Activated CD8-positive, alpha-beta T cell treated with anti-CD3 and anti-CD28 coated beads for 36 hours (primary cell): ENCODE data around the gene DPF3. TPM values are rescaled to one million over a fixed set of nuclear protein-coding genes. Genes with fewer than 3 reads are reported as not detected.

Experiments used
- ATAC-seq: fragments of 200-7000 bp; cut with Tn5 transposase; one replicate; pipeline ENCODE4 v1.10.0; 2021; ENCODE audit warnings: mild to moderate bottlenecking, moderate library complexity
- CTCF ChIA-PET: fragments of 350-600 bp; sonication (Branson Sonifier 250); formaldehyde crosslinking; loops from one replicate; lab custom pipeline; 2021; ENCODE audit warnings: antibody characterized with exemption; lab: Charles Lee
- POLR2A ChIA-PET: fragments of 350-600 bp; sonication (Branson Sonifier 250); formaldehyde crosslinking; loops from one replicate; lab custom pipeline; 2021; ENCODE audit warnings: antibody characterized with exemption; lab: Charles Lee
- DNase-seq: peaks from one replicate; pipeline ENCODE4 v3.0.0-alpha.2; 2020
- H3K27ac Mint-ChIP-seq: one replicate; pipeline ENCODE4 v1.8.0; 2021; ENCODE audit warnings: mild to moderate bottlenecking, mixed read lengths
- H3K27me3 Mint-ChIP-seq: one replicate; pipeline ENCODE4 v1.8.0; 2021; ENCODE audit warnings: mixed read lengths
- H3K36me3 Mint-ChIP-seq: one replicate; pipeline ENCODE4 v1.8.0; 2021; ENCODE audit warnings: low read depth, mixed read lengths
- H3K4me1 Mint-ChIP-seq: one replicate; pipeline ENCODE4 v1.8.0; 2021; ENCODE audit warnings: low read depth, mixed read lengths
- H3K4me3 Mint-ChIP-seq: one replicate; pipeline ENCODE4 v1.8.0; 2021; ENCODE audit warnings: mild to moderate bottlenecking, moderate library complexity, mixed read lengths
- H3K9me3 Mint-ChIP-seq: one replicate; pipeline ENCODE4 v1.8.0; 2021; ENCODE audit warnings: mixed read lengths
- intact Hi-C: fragments of 100-400 bp; cut with micrococcal nuclease; formaldehyde crosslinking; loops from one replicate; pipeline ENCODE4 v1.10.0; 2022
- total RNA-seq, 2 experiments: library from RNA; stranded (reverse); gene quantifications; one replicate each; pipeline ENCODE4 v1.2.3, GENCODE V29; 2021
- TF ChIP-seq, protein P1 (sequence below): fragments of 200-600 bp; IDR thresholded peaks from one replicate; pipeline ENCODE4 v1.8.0; 2022; ENCODE audit warnings: antibody characterized with exemption, mild to moderate bottlenecking

Gene DPF3
- total RNA-seq, 2 experiments from 2014 or later = 0.13 to 0.54 TPM

DNA sequence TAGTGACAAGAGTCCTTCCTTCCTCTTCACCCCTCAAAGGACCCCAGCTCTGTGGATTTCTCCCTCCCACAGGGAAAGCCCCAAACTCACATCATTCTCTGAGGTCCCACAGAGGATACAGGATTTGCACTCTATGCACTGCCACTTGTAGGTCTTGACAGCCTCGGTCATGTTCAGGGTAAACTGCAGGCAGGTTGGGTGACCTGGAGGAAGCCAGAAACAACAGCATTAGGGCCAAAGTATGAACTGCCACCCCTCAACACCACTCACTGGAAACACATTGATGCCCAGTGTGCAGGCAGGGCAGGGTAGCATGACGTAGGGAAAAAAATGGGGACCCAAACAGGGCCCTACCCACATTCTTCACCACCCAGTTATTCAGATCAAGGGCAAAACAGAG, 264.4 kb downstream of the DPF3 start:
- ATAC-seq = no peak
- H3K36me3 Mint-ChIP-seq = no peaks in the 10 kb centered on the region
- intact Hi-C loops = no loop called here

DNA sequence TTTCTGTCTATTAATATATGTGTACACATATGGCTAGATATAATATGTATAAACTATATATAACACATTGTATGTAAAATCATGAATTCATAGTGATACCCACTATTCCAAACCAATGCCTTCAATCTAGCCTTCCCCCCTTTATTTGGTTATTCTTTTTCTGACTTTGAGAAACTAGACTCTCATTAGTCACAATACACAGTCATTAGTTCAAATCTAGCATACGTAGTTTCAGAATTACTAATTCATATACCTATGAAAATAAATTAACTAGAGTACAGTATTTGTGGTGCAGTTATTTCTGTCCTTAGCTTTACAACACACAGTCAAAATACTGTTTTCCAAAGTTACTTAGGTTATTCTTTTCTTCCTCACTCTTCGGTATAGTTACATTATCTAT, 268.2 kb downstream of the DPF3 start:
- TF ChIP-seq, protein P1, sequence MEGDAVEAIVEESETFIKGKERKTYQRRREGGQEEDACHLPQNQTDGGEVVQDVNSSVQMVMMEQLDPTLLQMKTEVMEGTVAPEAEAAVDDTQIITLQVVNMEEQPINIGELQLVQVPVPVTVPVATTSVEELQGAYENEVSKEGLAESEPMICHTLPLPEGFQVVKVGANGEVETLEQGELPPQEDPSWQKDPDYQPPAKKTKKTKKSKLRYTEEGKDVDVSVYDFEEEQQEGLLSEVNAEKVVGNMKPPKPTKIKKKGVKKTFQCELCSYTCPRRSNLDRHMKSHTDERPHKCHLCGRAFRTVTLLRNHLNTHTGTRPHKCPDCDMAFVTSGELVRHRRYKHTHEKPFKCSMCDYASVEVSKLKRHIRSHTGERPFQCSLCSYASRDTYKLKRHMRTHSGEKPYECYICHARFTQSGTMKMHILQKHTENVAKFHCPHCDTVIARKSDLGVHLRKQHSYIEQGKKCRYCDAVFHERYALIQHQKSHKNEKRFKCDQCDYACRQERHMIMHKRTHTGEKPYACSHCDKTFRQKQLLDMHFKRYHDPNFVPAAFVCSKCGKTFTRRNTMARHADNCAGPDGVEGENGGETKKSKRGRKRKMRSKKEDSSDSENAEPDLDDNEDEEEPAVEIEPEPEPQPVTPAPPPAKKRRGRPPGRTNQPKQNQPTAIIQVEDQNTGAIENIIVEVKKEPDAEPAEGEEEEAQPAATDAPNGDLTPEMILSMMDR = no peak
- Mint-ChIP-seq H3K9me3 (peaks cover 9% of the 10 kb centered on the region), H3K27ac (no peak overlapping the region), H3K4me3 (no peak overlapping the region), H3K36me3 (no peaks in the 10 kb centered on the region), H3K27me3 (peaks cover under 1% of the 10 kb centered on the region), H3K4me1 (no peaks in the 10 kb centered on the region)
- intact Hi-C loops = no loop called here
- ATAC-seq (no peak), DNase-seq (no peak)
- POLR2A ChIA-PET = no interaction called here
- CTCF ChIA-PET = no interaction called here

More for the DNA sequence above, 264.4 kb downstream of the DPF3 start:
- H3K27ac Mint-ChIP-seq = no peak overlapping the region
- DNase-seq = no peak
- H3K4me1 Mint-ChIP-seq = no peaks in the 10 kb centered on the region
- TF ChIP-seq, protein P1 = no peak
- ChIA-PET POLR2A (no interaction called here), CTCF (interaction anchor here (1.0 kb wide), 1 partner anchor 8 kb away, joined by 3 read pairs; no protein-coding TSS in a partner anchor)
- no peak overlapping the region for H3K4me3 Mint-ChIP-seq
- H3K27me3 Mint-ChIP-seq = peaks cover 5% of the 10 kb centered on the region
- peaks cover 4% of the 10 kb centered on the region for H3K9me3 Mint-ChIP-seq

DNA sequence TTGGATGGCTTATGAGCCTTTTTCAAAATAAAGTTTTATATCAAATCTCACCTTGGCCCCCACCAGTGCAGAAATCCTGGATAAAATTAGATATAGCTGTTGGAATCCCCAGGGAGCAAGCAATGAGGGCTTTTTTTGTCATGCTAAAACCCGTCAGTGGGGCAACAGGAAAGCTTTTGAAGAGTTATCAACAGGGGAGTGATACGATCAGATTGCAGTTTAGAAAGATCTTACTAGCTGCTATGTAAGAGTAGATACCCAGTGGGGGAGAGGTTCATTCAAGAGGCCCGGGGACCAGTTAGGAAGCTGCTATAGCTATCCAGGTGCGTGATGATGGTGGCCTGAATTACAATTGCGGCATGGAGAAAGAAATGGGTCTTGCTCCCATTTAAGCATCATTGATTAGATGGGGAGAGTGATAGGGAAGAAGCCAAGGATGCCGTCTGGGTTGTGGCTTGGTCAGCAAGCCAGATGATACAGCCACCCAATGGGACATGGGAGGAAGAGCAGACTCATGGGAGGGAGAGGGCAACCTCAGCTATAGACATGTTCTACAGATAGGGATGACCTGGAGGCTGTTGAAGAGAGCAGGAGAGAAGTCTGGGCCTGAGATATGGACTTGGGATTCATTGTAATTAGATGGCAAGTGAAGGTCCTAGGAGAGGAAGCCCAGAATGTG, 272.4 kb downstream of the DPF3 start:
- ChIA-PET CTCF (no interaction called here), POLR2A (no interaction called here)
- no peak overlapping the region for H3K4me3 Mint-ChIP-seq
- ATAC-seq (no peak), DNase-seq (no peak)
- peaks cover 1% of the 10 kb centered on the region for H3K27me3 Mint-ChIP-seq
- intact Hi-C loops = no loop called here
- no peak overlapping the region for H3K27ac Mint-ChIP-seq
- no peaks in the 10 kb centered on the region for H3K36me3 Mint-ChIP-seq
- H3K9me3 Mint-ChIP-seq = peaks cover 7% of the 10 kb centered on the region
- no peaks in the 10 kb centered on the region for H3K4me1 Mint-ChIP-seq
- TF ChIP-seq, protein P1 = no peak

DNA sequence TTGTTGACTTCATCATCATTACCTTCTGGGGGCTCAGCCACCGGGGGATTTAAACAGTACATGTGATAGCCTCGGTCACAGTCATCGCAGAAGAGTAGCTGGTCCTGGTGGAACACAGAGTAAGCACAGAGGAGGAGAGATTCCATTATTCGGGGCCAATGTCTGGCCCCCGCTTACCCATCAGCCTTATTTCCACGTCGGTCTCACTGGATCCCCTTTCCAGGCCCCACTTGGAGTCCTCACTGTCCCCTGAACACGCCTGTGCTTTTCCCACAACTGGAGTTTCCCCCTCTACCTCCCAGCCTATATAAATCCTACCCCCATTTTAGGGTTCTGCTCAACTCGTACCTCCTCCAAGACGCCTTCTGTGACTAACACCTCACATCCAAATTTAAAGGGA, 274.0 kb downstream of the DPF3 start:
- H3K27me3 Mint-ChIP-seq = peaks cover 1% of the 10 kb centered on the region
- H3K27ac Mint-ChIP-seq = no peak overlapping the region
- intact Hi-C loops = no loop called here
- TF ChIP-seq, protein P1 = no peak
- ChIA-PET CTCF (no interaction called here), POLR2A (no interaction called here)
- H3K4me3 Mint-ChIP-seq = no peak overlapping the region
- ATAC-seq (no peak), DNase-seq (no peak)
- H3K4me1 Mint-ChIP-seq = no peaks in the 10 kb centered on the region
- peaks cover 5% of the 10 kb centered on the region for H3K9me3 Mint-ChIP-seq
- H3K36me3 Mint-ChIP-seq = no peaks in the 10 kb centered on the region

DNA sequence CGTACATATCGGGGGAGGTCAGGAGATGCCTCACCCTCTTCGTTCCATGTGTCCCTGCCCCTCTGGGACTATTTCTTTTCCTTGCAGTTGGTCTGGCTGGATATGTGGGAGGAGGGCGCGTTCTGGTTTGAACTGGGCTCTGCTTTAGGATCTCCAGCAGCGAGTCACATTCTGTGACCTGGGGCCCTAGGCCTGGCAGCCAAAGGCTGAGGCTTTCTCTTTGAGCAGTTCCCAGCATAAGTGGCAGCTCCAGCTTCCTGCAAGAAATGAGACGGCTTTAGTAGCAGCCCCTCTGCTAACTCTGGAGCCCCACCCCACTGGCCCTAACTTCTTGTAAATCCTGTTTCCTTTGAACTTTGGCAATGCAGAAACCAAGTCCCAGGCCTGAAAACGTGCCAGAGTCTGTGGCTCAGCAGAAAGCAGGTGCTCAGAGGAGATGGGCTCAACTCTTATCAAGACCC, 274.8 kb downstream of the DPF3 start:
- CTCF ChIA-PET = no interaction called here
- H3K4me1 Mint-ChIP-seq = no peaks in the 10 kb centered on the region
- H3K27ac Mint-ChIP-seq = no peak overlapping the region
- TF ChIP-seq, protein P1 = no peak
- no peak overlapping the region for H3K4me3 Mint-ChIP-seq
- peaks cover 5% of the 10 kb centered on the region for H3K9me3 Mint-ChIP-seq
- peaks cover 1% of the 10 kb centered on the region for H3K27me3 Mint-ChIP-seq
- no peaks in the 10 kb centered on the region for H3K36me3 Mint-ChIP-seq
- no peak for DNase-seq
- POLR2A ChIA-PET = no interaction called here
- ATAC-seq = no peak
- intact Hi-C loops = no loop called here
